COLO668 (cell line): ENCODE data around the gene CHTOP.
"Not testable (repeated sequence)": the region's sequence is repeated elsewhere in the genome, so short reads cannot be mapped to it uniquely, and the experiment has no call there.

Source experiments
- DNase-seq: peaks from one replicate; lab custom pipeline; 2025; ENCODE audit not compliant: unreplicated experiment; lab: John Stamatoyannopoulos, UW

The CHTOP gene

DNA sequence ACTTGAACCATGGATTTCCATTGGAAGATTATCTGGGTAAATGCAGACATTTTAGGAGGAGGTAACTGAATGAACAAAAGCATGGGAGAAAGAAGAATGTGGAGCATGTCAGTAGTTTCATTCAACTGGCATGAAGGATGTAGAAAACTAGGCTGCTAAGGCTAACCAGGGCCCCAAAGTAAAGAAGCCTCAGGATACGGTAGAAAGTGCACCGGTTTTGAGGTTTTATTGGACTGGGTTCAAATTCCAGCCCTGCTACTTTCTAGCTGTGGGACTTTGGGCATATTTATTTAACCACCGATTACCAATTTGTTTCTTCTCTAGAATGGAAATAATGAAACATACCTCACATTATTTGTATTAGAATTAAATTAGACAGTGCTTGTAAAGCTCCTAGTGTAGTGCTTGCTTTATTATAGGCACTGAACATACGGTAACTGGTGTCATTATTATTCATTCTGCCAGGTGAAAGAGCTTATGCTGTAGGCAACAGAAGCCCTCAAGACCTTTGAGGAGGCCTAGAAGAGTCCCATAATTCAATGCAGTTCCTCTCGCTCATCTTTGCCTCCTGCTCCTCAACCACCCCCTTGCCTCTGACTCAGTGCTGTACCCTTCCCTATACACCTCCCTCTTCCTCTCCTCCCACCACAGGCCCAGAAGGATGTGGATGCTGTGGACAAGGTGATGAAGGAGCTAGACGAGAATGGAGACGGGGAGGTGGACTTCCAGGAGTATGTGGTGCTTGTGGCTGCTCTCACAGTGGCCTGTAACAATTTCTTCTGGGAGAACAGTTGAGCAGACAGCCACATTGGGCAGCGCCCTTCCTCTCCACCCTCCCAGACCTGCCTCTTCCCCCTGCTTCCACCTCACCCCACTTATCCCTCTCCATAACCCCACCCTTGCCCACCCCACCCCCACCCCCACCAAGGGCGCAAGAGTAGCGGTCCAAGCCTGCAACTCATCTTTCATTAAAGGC lies 2.5 kb upstream of the CHTOP start:
- DNase-seq, result no peak

DNA sequence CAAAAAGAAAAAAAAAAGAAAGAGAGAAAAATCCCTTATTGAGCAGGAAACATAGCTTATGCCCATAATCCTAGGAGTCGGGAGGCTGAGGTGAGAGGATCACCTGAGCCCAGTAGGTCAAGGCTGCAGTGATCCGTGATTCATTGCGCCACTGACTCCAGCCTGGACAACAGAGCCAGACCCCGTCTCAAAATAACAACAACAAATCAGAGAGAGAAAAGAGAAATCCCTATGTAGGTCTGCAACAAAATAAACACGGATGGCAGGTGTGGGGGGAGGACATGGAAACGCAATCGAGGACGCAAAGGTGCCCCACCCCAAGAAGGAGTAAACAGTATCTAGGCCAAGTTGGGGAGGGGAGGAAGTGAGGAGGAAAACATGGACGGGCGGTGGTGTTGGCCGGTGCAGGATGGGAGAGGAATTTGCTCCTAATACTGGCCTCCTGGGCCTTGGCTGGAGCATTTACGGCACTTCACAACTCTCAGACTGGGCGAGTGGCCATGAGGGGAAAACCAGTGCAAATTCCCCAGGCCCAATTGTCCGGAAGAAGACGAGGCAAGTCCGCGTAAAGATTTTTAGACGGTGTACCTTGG lies 609 bp upstream of the CHTOP start:
- no peak for DNase-seq

DNA sequence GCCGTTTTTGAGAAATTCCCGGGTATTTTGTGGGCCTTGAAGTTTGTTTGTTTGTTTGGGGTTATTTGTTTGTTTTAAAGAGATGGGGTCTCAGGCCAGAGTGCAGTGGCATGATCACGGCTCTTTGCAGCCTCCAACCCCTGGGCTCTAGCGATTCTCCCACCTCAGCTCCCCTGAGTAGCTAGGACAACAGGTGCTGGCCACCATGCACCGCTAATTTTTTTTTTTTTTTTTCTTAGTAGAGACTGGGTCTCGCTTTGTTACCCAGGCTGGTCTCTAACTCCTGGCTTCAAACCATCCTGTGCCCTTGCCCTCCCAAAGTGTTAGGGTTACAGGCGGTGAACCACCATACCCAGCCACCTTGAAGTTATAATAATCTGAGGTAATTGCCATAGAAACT lies 2.0 kb downstream of the CHTOP start:
- DNase-seq, result no peak

DNA sequence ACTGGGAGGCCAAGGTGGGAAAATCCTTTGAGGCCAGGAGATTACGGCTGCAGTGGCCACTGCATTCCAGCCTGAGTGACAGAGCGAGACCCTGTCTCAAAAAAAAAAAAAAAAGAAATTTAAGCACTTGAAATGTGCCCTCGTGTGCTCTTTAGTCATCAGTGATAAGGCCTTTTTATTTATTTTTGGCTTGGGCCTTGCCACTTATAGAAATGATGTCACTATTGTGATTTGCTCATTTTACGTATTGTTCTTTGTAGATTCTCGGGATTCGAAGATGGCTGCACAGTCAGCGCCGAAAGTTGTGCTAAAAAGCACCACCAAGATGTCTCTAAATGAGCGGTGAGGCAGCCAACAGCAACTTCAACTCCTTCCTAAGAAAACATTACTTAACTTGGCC lies 2.4 kb downstream of the CHTOP start:
- no peak for DNase-seq

DNA sequence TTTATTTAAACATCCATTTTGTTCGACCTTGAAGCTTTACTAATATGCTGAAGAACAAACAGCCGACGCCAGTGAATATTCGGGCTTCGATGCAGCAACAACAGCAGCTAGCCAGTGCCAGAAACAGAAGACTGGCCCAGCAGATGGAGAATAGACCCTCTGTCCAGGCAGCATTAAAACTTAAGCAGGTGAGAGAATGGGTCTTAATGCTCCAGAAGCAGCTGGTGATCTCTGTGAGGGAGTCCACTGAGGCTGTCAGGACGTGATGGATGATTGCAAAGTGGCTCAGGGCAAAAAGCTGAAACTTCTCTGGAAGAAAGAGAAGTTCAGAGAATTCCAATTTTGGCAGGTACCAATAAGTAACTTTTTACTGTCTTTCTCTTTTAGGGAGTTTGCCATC lies 4.4 kb downstream of the CHTOP start:
- no peak for DNase-seq

DNA sequence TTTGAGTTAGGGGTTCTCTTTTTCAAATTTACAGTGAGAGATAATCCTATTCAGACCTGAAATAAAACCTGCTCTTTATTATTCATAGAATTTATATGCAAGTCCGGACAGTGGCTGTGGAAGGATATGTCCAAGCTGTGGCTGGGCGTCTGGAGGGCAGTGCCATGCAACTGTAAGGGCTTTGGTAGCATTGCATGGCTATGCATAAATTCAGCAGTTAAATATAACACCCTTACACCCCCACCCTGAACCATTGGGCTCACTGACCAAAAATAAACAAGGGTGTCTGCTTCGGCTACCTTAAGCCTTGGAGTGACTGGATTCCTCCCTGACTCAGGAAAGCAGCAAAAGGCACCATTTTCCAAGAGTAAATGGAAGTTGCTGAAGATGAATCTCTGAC lies 5.4 kb downstream of the CHTOP start:
- no peak for DNase-seq

DNA sequence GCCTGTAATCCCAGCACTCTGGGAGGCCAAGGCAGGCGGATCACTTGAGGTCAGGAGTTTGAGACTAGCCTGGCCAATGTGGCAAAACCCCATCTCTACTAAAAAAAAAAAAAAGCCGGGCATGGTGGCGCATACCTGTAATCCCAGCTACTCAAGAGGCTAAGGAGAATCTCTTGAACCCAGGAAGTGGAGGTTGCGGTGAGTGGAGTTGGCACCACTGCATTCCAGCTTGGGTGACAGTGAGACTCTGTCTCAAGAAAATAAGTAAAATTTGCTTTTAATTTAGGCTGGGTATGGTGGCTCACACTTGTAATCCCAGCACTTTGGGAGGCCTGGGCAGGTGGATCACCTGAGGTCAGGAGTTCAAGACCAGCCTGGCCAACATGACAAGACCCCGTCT lies 6.3 kb downstream of the CHTOP start:
- not testable (repeated sequence) for DNase-seq

DNA sequence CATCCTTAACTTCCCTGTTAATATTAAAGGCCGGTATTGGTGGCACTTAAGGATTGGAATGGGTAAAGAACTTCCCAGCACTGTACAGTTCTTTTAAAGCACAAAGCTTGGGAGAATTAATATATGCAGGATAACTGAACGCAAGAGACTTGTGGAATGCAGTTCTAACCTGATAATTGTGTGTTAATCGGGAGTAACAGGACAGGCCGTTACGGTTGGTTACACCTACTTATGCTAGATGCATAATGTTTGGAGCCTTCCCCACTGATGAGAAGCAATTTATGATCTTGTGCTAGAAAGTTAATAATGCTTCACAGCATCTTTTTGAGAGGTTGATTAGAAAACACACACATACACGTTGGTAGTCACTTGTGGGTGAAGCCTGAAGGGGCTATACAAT lies 7.0 kb downstream of the CHTOP start:
- no peak for DNase-seq

DNA sequence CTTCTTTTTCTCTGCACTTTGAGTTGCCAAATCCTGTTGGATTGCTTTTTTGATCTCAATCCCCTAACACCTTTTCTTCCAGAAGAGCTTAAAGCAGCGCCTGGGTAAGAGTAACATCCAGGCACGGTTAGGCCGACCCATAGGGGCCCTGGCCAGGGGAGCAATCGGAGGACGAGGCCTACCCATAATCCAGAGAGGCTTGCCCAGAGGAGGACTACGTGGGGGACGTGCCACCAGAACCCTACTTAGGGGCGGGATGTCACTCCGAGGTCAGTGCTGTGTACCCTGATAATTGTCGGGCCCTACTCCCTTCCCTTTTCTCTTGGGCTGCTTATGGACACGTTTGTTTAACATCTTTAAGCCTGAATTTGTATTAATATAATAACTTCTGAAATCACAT lies 8.3 kb downstream of the CHTOP start:
- no peak for DNase-seq

DNA sequence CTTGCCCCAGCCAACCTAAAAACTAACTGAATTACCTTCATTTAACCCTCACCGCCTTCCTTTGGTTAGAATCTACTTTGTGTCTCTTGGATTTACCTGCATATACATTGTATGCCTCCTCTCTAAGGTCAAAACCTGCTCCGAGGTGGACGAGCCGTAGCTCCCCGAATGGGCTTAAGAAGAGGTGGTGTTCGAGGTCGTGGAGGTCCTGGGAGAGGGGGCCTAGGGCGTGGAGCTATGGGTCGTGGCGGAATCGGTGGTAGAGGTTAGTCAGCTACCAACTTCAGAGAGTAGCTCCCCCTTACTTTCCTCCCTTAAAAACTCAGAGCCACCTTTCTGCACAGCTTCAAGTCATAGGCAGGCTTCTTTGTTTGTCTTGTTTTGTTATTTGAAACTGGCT lies 9.2 kb downstream of the CHTOP start:
- no peak for DNase-seq

DNA sequence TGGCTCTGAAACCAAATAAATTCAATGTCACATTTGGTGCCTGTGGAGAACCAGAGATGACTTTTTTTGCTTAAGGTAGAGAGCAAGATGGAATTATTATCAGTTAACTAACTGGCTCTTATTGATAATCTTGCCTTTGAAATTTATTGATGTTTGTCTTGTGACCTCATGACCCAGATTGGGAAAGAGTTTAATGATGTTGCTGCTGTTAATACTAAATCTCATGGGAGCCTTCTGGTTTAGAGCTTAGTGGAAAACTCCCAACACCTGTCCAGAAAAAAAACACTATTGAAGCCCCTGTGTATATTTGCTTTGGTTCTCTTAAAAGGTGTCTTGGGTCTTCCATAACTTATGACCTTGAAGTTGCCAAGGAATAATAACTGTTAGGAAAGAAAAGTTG lies 9.9 kb downstream of the CHTOP start:
- DNase-seq, result no peak

DNA sequence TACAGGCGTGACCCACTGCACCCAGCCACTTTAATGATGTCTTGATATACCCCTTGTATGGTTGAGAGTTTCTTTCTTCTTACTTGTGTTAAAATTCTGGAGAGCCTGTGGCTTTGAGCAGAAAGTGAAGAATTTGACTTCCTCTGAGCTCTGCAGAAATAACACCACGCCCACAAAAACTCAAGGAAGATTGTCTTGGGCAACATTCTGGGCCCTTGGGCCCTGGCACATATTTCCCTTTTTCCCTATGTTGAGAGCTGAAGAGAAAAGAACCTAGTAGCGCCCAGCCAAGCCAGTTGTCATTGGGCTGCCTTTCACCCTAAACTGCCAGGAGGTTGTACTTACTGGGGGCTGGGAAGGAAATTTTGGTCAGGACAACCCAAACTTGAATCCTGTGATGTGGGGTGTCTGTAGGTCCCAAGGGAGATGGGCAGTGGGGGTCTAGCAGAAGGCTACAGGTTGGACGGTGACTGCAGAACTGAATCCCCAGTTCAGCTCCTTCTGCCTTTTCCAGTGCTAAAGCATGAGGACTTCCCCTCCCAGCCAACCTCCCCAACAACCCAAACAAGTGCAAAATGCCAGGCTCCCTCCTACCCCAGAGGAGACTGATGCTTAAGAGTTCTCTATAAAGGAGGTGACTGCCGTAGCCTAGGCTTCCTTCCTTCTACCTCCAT lies 12.9 kb downstream of the CHTOP start:
- no peak for DNase-seq

DNA sequence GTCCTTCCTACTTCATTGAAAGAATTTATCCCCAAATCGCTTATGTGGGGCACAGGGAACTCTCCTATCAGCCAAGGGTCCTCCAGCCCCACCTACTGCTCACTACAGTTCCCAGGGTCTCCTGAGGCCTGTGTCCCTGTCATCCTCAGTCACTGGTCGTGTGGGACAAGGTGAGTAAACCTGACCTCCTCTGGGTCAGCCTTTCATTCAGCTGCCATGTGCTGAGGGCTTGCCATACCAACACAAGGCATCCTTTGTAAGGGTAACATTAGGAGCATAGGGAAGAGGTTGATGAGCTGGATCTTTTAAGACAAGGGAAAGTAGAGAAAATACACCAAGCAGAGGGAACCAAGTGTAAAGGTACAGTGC lies 13.5 kb downstream of the CHTOP start:
- no peak for DNase-seq

DNA sequence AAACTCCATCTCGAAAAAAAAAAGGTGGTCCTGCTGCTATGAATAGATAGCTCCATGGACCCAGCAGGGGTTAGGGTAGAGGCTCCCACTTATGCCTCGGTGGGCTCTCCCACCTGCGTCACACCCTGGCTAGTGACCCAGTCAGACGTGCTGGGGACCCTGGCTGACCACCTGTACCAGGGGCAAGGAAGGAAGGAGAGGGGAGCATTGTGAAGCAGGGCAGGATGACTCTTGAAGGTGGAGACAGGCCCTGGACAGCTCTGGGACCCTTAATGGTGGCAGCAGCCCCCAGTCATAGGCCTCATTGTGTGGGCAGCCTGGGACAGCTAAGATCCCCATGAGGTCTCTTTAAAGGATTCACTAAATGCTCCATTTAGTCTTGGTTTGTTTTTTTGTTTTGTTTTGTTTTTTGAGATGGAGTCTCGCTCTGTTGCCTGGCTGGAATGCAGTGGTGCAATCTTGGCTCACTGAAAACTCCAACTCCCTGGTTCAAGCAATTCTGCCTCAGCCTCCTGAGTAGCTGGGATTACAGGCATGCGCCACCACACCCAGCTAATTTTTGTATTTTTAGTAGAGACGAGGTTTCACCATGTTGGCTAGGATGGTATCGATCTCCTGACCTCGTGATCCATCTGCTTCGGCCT lies 14.3 kb downstream of the CHTOP start:
- DNase-seq, result no peak

DNA sequence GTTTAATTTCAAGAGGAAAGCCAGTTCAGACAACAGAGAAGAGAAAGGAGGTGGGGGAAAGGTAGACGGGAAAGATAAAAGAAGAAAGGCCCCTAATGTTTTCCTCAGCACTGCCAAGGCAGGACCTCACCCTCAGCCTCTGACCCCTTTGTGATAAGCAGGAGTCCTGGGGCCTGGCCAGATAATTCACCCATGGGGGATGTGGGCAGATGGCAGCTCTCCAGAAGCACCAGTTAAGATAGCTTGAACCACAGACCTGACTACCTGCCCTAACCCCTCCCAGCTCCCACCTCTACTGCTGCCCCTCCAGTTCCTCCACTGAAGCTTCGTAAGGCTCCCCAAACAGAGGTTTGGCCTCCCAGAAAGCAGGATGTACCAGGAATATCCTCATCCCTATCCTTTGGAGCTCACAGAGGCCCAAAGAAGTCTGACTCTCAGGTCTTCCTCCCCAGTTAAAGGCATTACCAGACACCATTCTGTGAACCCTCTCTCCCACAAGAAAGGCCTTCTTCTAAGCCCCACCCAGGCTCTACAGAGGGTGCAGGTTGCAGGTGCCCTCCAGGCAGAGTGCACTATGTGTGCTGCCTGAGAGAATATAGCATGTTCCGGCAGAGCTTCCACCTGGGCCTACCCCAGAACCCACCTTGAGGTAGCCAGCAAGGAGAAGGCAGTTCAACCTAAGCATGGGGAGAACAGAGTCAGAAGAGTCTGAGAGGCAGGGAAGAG lies 15.4 kb downstream of the CHTOP start:
- peak; percentile 47 for DNase-seq

DNA sequence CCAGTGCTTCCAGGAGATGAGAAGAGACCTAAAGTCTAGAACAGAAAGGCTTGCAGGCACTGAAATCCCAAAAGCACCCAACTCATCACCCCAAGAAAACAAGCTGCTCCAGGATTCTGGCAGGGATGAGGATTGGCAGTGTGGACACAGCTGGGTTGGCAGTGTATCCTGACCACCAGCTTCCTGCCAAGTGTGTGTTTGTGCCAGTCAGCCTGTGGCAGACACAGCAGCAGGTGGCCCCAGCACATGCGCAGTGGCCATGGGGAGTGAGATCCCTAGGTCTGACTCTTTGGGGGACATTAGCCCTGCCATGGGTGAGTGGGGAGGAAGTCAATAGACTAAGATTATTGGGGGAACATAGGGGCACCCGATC lies 16.0 kb downstream of the CHTOP start:
- DNase-seq, result peak; percentile 71

DNA sequence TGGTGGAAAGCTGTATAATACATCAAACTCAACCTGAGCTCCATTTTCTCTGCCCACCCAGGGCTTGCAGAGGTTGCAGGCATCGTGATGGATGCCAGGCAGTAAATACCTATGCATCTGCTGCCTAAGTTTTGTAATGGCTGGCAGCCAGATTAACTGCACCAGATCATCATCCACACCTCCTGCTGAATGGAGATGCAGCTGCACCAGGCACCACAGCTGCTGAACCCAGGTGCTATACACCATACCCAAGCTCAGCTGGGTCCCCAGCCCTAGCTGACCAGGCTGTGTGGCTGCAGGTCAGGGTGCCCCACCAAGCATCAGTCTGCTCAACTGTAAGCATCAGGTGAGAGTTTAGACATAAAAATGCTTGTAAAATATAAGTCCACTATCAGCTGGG lies 17.9 kb downstream of the CHTOP start:
- no peak for DNase-seq

DNA sequence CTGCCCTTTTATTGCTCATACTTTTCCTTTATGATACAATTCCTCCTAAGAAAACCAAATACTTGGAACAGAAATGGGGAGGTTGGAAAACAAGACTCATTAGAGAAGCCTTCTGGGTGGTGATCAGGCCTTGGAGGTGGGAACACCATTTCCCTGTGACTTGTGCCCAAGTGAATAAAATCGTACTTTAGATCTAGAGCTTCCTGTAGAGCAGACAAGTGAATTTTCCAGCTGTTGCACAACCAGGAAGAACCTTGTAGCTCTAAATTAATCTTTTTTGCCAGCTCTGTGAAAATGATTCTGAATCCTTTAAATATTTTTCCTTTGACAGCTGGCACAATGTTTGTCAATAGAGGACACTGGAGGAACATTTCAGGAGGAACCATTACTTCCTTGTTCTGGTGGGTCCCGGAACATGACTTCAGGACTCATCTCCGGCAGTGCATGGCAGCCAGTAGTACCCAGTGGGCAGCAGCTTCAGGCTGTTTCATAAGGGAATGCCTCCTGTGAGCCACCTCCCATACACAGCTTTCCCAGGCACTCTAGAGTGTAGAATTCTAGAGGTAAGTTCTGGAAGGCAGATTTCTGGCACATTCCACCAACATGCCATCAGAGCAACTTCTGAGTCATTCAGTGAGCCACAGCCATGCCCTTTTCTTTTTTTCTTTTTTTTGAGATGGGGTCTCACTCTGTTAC lies 19.1 kb downstream of the CHTOP start:
- DNase-seq, result no peak

DNA sequence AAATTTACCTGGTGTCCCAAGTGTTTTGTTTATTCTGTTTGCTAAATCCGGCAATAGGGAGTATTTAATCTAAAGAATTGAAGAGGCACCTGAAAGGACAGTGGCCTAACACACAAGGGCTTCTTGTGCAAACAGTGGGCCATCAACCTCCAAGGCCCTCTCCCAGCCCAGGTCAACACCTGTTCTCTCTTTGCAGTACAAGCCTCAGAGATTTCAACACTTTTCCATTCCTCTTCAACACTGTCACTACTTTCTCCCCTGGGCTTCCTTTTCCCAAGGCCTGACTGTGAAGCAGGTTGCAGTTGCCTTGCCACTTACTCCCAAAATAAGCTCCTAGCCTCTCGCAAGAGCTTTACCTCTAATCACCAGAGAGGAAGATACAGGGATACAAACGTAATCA lies 21.5 kb downstream of the CHTOP start:
- peak; percentile 41 for DNase-seq

DNA sequence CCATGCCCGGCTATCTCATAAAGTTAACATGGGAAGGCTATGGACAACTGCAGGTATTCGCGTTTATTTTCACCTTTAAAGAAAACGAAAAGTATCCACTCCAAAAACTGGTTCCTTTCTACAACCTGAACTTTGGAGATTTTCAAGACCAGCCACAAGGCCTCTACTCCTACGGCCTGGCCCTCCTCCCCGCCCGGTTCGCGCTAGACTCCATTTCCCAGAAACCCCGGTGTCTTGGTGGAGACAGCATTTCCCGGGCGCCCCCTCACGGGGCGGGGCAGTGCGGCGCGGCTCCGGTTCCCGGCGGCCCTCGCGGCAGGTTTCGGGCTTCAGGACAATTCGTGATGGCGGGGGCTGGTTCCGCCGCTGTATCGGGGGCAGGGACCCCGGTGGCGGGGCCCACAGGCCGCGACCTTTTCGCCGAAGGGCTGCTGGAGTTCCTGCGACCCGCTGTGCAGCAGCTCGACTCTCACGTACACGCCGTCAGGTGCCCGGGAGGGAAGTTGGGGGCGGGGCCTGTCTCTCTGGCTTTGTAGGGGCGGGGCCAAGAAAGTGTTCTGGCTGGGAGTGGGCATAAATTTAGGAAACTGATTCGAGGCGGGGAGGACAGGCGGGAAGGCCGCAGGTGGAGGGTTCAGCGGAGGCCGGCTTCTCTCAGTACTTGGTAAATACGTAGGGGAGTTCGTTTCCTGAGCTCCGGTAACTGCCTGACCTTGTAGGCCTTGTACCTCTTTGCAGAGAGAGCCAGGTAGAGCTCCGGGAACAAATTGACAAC lies 24.7 kb downstream of the CHTOP start, which contains the start of gene SNAPIN:
SNAPIN (plus strand) TSS at position 304 of the 775 bp plus-strand sequence; CDS start at position 345, 41 bp downstream.
- peak; percentile 93 for DNase-seq
